Keratinocyte (primary cell): Measurements from ENCODE around the gene HCRTR1. TPM values are rescaled to one million over a fixed set of nuclear protein-coding genes. Genes with fewer than 3 reads are reported as not detected.

Experiments used
- DNase-seq: peaks from one replicate; pipeline ENCODE4 v3.0.0-alpha.2; 2011; ENCODE audit warnings: low read depth, missing footprints, low spot score
- FAIRE-seq: peaks from 2 replicates; lab custom pipeline; 2011; peaks lifted over from hg19 to GRCh38; lab: Jason Lieb, UNC
- H2AFZ ChIP-seq: 2 replicates; pipeline ENCODE4 v1.6.0; 2012; ENCODE audit warnings: low read length, control low read depth, inconsistent platforms; ENCODE audit not compliant: control insufficient read depth
- H3K27ac ChIP-seq: 2 replicates; pipeline ENCODE4 v1.5.1; 2011; ENCODE audit warnings: low read length; ENCODE audit not compliant: control insufficient read depth, insufficient read depth
- H3K27me3 ChIP-seq: 3 replicates; pipeline ENCODE4 v1.6.0; 2011; ENCODE audit warnings: low read length; ENCODE audit not compliant: control insufficient read depth, insufficient read depth; ENCODE audit errors: extremely low read depth
- H3K36me3 ChIP-seq, 2 experiments: 2 replicates in 1 of 2; 3 replicates in 1 of 2; pipeline ENCODE4 v1.5.1; 2011; ENCODE audit warnings: low read length in 2 of 2, mild to moderate bottlenecking in 1 of 2; ENCODE audit not compliant: control insufficient read depth in 2 of 2, insufficient read depth in 2 of 2; ENCODE audit errors: extremely low read depth in 1 of 2
- H3K4me1 ChIP-seq: 3 replicates; pipeline ENCODE4 v1.5.1; 2011; ENCODE audit warnings: low read length; ENCODE audit not compliant: control insufficient read depth, insufficient read depth; ENCODE audit errors: extremely low read depth
- H3K4me2 ChIP-seq: 3 replicates; pipeline ENCODE4 v1.6.0; 2011; ENCODE audit warnings: low read depth, low read length; ENCODE audit not compliant: control insufficient read depth, insufficient read depth; ENCODE audit errors: extremely low read depth
- H3K4me3 ChIP-seq, 3 experiments: fragments of 200-600 bp in 1 of 3; sonication (generic) in 1 of 3; 2 replicates in 2 of 3; 3 replicates in 1 of 3; pipeline ENCODE4 v1.5.1; 2011 to 2016; ENCODE audit warnings: low read length in 3 of 3, mild to moderate bottlenecking in 3 of 3, control low read depth in 2 of 3, inconsistent platforms in 1 of 3, low read depth in 1 of 3, mixed read lengths in 1 of 3, mixed run types in 1 of 3, moderate library complexity in 1 of 3; ENCODE audit not compliant: control insufficient read depth in 2 of 3, insufficient read depth in 2 of 3; ENCODE audit errors: extremely low read depth in 1 of 3
- H3K79me2 ChIP-seq: 2 replicates; pipeline ENCODE4 v1.6.0; 2012; ENCODE audit warnings: low read length; ENCODE audit not compliant: control insufficient read depth, insufficient read depth
- H3K9ac ChIP-seq: 3 replicates; pipeline ENCODE4 v1.6.0; 2011; ENCODE audit warnings: low read length; ENCODE audit not compliant: control insufficient read depth, insufficient read depth; ENCODE audit errors: extremely low read depth
- H3K9me1 ChIP-seq: 3 replicates; pipeline ENCODE4 v1.6.0; 2011; ENCODE audit warnings: low read length; ENCODE audit not compliant: control insufficient read depth, insufficient read depth; ENCODE audit errors: extremely low read depth
- H3K9me3 ChIP-seq: 2 replicates; pipeline ENCODE4 v1.5.1; 2012; ENCODE audit warnings: low read depth, low read length; ENCODE audit not compliant: control insufficient read depth
- H4K20me1 ChIP-seq: 3 replicates; pipeline ENCODE4 v1.6.0; 2011; ENCODE audit warnings: low read length; ENCODE audit not compliant: control insufficient read depth, insufficient read depth; ENCODE audit errors: extremely low read depth
- CTCF ChIP-seq, 3 experiments: IDR thresholded peaks in 1 of 3; conservative IDR thresholded peaks in 1 of 3; optimal IDR thresholded peaks in 1 of 3; 2 replicates in 2 of 3; 3 replicates in 1 of 3; pipeline versions ENCODE3 to v1.5.1; 2011; ENCODE audit warnings: low read length in 3 of 3, mild to moderate bottlenecking in 3 of 3, moderate library complexity in 2 of 3, control low read depth in 1 of 3, inconsistent platforms in 1 of 3; ENCODE audit not compliant: insufficient read depth in 2 of 3; ENCODE audit errors: extremely low read depth in 1 of 3
- EZH2 ChIP-seq: IDR thresholded peaks from one replicate; pipeline ENCODE4 v1.6.1; 2012; ENCODE audit warnings: inconsistent platforms, mild to moderate bottlenecking, low read length, moderate library complexity
- dilution Hi-C: fragments of 300-500 bp; cut with MboI; formaldehyde crosslinking; loops from one replicate; pipeline ENCODE4 v1.7.0; 2020; ENCODE audit warnings: low sequenced_read_pairs; ENCODE audit not compliant: extremely low pct_ligation_motif_present
- polyA plus RNA-seq, 5 experiments: library from polyadenylated mRNA; depleted of rRNA in 3 of 5; stranded (reverse) in 3 of 5; stranded (forward) in 1 of 5; unstranded in 1 of 5; fragments of >200 nt; gene quantifications; 1 replicate in 1 of 5; 2 replicates in 3 of 5; 3 replicates in 1 of 5; pipeline versions ENCODE4 v1.2.1 to v1.2.3, GENCODE V29; 2011 to 2012; ENCODE audit warnings: missing spikeins in 2 of 5, low read depth in 1 of 5, low replicate concordance in 1 of 5

The HCRTR1 gene
- polyA plus RNA-seq, 1 donor (not counting 4 experiments of a cell fraction or from before 2014, with no cell fraction given), result not detected

- H3K27ac ChIP-seq, result peak overlapping the region; percentile 36
- H3K36me3 ChIP-seq, result peaks cover 36 to 37% of the 10 kb centered on the region in 2 experiments
- H4K20me1 ChIP-seq, result peaks cover 10% of the 10 kb centered on the region
- no peak overlapping the region for H3K9ac ChIP-seq
- TF ChIP-seq EZH2, result no peak
- peak; percentile 73 to 86 (median 78) for TF ChIP-seq CTCF (optimal IDR thresholded peaks at IDR 0.05 in 1 of 3, IDR thresholded peaks at IDR 0.05 in 1 of 3, conservative IDR thresholded peaks at IDR 0.05 in 1 of 3; ENCODE audit: extremely low read depth in 1 of 3, insufficient read depth in 2 of 3, low read length in 3 of 3)
- dilution Hi-C loops, result no loop called here
- H2AFZ ChIP-seq, result no peak overlapping the region
- peaks cover 38% of the 10 kb centered on the region for H3K4me1 ChIP-seq
- no peaks in the 10 kb centered on the region for H3K9me3 ChIP-seq
- no peak for DNase-seq
- peaks cover 2% of the 10 kb centered on the region for H3K9me1 ChIP-seq
- H3K4me2 ChIP-seq, result peak overlapping the region; percentile 60
- H3K27me3 ChIP-seq, result no peaks in the 10 kb centered on the region
- H3K79me2 ChIP-seq, result peaks cover 10% of the 10 kb centered on the region
- FAIRE-seq, result peak; percentile 51
- H3K4me3 ChIP-seq, result no peak overlapping the region
These were observed 29.6 kb upstream of the HCRTR1 start for GRCh38 chr1:31587720-31588423.

GRCh38 chr1:31588751-31589515, 28.6 kb upstream of the HCRTR1 start:
- H3K9ac ChIP-seq, result peak overlapping the region; percentile 44
- FAIRE-seq (no peak), DNase-seq (no peak)

More at GRCh38 chr1:31588751-31589515, 28.6 kb upstream of the HCRTR1 start:
- no peaks in the 10 kb centered on the region for H3K27me3 ChIP-seq
- dilution Hi-C loops, result no loop called here
- H3K4me2 ChIP-seq, result peak overlapping the region; percentile 60
- H2AFZ ChIP-seq, result no peak overlapping the region
- H3K9me3 ChIP-seq, result no peaks in the 10 kb centered on the region
- peaks cover 28% of the 10 kb centered on the region for H3K4me1 ChIP-seq
- H4K20me1 ChIP-seq, result peaks cover 2% of the 10 kb centered on the region
- H3K36me3 ChIP-seq, result peaks cover 25 to 28% of the 10 kb centered on the region in 2 experiments
- peak overlapping the region in 1 of 3 experiments; percentile 34 for H3K4me3 ChIP-seq
- TF ChIP-seq CTCF (optimal IDR thresholded peaks at IDR 0.05 in 1 of 3, IDR thresholded peaks at IDR 0.05 in 1 of 3, conservative IDR thresholded peaks at IDR 0.05 in 1 of 3; ENCODE audit: extremely low read depth in 1 of 3, insufficient read depth in 2 of 3, low read length in 3 of 3) (no peak), EZH2 (no peak)
- H3K9me1 ChIP-seq, result no peaks in the 10 kb centered on the region
- peaks cover under 1% of the 10 kb centered on the region for H3K79me2 ChIP-seq
- H3K27ac ChIP-seq, result peak overlapping the region; percentile 31
